Stimulated activated CD8-positive, alpha-beta memory T cell treated with anti-CD3 and anti-CD28 coated beads, Interleukin-12 subunit alpha, Interleukin-12 subunit beta, amount 100 ng/mL, for 1 hour (primary cell): ENCODE data around the gene TBL1XR1.

ENCODE experiments used
- DNase-seq: peaks from one replicate; pipeline ENCODE4 v3.0.0-alpha.2; 2020; ENCODE audit warnings: low read depth

Gene TBL1XR1

GRCh38 chr3:177061369-177061768 is 135.9 kb downstream of the TBL1XR1 start:
- no peak for DNase-seq

GRCh38 chr3:177060492-177060891 is 136.8 kb downstream of the TBL1XR1 start:
- DNase-seq = no peak

- no peak for DNase-seq
Observed at GRCh38 chr3:177058648-177059047, 138.6 kb downstream of the TBL1XR1 start.

- DNase-seq = no peak
Observed at GRCh38 chr3:177057768-177058167, 139.5 kb downstream of the TBL1XR1 start.

- no peak for DNase-seq
Observed at GRCh38 chr3:177056927-177057326, 140.4 kb downstream of the TBL1XR1 start.

GRCh38 chr3:177055605-177056571 is 141.4 kb downstream of the TBL1XR1 start:
- no peak for DNase-seq

- DNase-seq = no peak
Observed at GRCh38 chr3:177053107-177053506, 144.2 kb downstream of the TBL1XR1 start.

- no peak for DNase-seq
Observed at GRCh38 chr3:177051411-177051810, 145.9 kb downstream of the TBL1XR1 start.

- no peak for DNase-seq
Observed at GRCh38 chr3:177050501-177051237, 146.6 kb downstream of the TBL1XR1 start.

GRCh38 chr3:177045767-177046166 is 151.5 kb downstream of the TBL1XR1 start:
- DNase-seq = no peak

- DNase-seq = no peak
Observed at GRCh38 chr3:177045222-177045621, 152.1 kb downstream of the TBL1XR1 start.

- no peak for DNase-seq
Observed at GRCh38 chr3:177041730-177042551, 155.3 kb downstream of the TBL1XR1 start.

GRCh38 chr3:177041021-177041729 is 156.1 kb downstream of the TBL1XR1 start:
- DNase-seq = no peak

- no peak for DNase-seq
Observed at GRCh38 chr3:177039490-177040274, 157.6 kb downstream of the TBL1XR1 start.

GRCh38 chr3:177037241-177037640 is 160.0 kb downstream of the TBL1XR1 start:
- no peak for DNase-seq

GRCh38 chr3:177035676-177036075 is 161.6 kb downstream of the TBL1XR1 start:
- no peak for DNase-seq

GRCh38 chr3:177034832-177035475 is 162.3 kb downstream of the TBL1XR1 start:
- no peak for DNase-seq

- no peak for DNase-seq
Observed at GRCh38 chr3:177026505-177027277, 170.6 kb downstream of the TBL1XR1 start.

GRCh38 chr3:177015881-177016280 is 181.4 kb downstream of the TBL1XR1 start:
- DNase-seq = no peak
